Stimulated activated CD4-positive, alpha-beta T cell treated with anti-CD3 and anti-CD28 coated beads, Interleukin-1b, Interleukin-23, amount 100 ng/mL, for 4 hours (primary cell): ENCODE measurements around the gene CAMTA1.
A peak's percentile ranks its signal among the peaks of the same experiment; 100 is the strongest.

ENCODE experiments used
- DNase-seq, 2 donors: peaks; one replicate each; pipeline ENCODE4 v3.0.0-alpha.2; 2020; ENCODE audit warnings: low read depth in 2 of 2

The CAMTA1 gene

GRCh38 chr1:7533006-7533405 lies 747.8 kb downstream of the CAMTA1 start:
- DNase-seq, result no peak

- DNase-seq, result no peak
Observed at GRCh38 chr1:7534061-7534825, 749.0 kb downstream of the CAMTA1 start.

DNA sequence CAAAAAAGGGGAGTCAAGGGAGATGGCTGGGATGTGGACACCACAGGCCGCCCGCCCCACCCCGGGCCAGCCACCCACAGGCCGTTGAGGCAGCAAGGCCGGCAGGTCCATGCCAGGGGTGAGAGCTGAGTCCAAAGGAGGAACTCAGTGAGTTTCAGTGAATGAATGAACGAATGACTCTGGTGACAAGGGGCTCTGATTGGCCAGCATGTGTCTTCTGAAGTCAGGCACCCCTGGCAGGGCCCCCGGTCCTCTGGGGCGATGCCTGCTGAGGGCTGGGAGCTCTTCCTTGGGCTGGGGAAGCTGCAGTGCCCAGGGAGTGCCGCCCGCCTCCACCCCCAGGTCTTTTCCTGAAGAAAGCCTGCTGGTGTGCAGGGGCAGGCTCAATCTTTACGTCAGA lies 749.8 kb downstream of the CAMTA1 start:
- no peak for DNase-seq

- DNase-seq, result no peak
Observed at GRCh38 chr1:7535934-7536878, 751.0 kb downstream of the CAMTA1 start.

DNA sequence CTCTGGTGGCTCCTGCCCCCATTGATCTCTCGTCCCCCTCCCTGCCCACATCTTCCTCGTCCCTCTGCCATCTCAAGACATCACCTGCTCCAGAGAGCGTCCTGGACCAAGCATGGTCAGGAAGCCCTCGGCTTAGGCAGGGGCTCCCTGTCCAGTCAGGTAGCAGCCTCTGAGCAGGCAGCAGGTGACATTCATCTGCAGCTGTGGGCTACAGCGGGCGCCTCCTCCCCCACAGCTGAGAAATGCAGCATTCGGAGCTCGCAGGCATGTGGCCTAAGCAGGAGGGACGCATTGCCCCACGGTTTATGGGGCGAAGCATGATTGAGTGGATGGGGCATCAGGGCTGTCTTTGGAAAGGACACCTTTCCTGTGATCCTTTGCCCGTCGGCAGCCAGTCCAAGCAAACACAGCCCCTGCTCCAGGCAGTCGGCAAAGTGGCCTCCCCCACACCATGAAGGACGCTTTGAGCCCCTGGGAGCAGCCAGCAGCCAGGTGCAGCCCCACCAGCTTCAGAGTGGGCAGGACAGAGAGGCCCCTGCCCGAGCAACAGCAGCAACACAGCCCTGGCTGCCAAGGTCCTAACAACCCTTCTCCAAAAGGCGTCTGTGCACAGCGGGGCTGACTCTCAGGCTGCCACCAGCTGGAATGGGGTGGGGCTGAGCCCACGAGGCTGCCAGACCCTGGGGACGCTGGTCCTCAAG lies 751.8 kb downstream of the CAMTA1 start:
- no peak for DNase-seq

GRCh38 chr1:7538033-7538432 lies 752.8 kb downstream of the CAMTA1 start:
- no peak for DNase-seq

- DNase-seq, result no peak
Observed at GRCh38 chr1:7538849-7539768, 753.9 kb downstream of the CAMTA1 start.

DNA sequence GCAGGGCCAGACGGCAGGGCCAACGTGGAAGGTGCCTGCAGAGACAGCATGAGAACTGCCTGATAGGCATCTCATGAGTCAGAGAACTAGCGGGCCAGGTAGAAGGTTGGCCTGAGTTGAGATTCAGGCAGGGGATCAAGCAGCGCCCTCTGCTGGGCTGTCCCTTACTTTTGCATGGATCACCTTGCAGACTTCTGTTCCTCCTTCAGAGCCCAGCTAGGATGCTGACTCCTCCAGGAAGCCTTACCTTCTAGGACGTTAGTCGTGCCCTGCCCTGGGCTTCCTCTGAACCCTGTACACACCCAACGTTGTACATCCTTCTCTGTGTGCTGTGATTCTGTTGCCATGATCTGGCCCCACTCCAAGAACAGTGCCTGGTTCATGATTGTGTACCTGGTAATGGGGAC lies 754.5 kb downstream of the CAMTA1 start:
- no peak for DNase-seq

- DNase-seq, result no peak
Observed at GRCh38 chr1:7540816-7541215, 755.6 kb downstream of the CAMTA1 start.

DNA sequence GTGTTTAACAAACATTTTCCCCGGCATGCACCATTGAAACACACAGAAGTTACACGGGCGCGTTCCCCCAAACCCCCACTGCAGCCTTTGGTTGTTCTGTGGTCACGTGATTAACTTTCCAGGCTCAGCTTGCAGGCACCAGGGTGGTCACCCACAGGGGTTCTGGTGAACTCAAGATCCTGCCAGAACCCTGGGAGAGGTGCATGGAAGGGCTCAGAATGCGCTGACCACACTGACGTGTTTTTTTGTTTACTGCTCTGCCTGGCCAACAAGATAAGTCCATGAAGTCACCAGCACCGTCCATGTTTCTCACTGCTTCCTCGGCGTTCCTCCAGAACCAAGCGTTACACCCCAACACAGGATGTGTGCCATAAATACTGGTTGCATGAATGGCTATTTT lies 756.4 kb downstream of the CAMTA1 start:
- DNase-seq, result no peak

GRCh38 chr1:7543718-7544090 lies 758.5 kb downstream of the CAMTA1 start:
- DNase-seq, result no peak

DNA sequence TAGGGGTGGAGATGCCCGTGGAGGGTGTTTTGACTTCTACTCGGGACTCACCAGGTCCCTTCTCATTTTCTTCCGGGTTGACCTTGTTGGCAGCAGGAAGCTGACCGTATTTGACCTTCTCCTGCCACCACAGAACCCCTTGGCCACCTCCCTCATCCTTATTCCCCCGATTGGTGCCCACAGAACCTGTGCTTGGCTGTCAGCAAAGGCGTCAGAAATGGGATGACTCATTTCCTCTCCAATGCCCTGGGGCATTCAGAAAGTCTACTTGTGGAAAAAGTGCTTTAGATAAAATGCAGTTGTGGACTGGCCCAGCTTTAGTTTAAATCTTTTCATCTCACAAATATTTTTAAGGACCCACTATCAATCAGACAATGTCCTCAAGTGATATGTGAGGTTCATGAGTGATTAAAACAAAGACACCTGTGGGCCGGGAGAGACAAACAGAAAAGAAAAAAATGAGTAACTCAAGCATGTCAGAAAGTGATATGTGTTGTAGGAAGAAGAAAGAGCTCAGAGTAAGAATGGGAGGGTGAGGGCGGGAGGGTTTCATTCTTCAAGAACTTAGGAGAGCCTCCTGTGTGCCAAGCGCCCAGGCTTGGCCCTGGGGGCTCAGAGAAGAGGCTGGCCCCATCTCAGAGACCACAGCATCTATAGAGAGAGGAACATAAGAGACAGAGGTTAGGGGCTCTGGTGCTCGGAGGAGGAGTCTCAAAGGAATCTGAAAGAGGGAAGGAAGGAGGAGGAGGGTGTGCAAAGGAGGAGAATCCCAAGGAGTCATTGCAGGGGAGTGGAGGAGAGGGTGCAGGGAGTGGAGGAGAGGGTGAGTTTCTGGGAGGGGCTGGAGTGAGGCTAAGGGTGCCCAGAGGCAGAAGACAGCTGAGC lies 764.3 kb downstream of the CAMTA1 start:
- DNase-seq, result peak in 1 of 2 donors; percentile 1

DNA sequence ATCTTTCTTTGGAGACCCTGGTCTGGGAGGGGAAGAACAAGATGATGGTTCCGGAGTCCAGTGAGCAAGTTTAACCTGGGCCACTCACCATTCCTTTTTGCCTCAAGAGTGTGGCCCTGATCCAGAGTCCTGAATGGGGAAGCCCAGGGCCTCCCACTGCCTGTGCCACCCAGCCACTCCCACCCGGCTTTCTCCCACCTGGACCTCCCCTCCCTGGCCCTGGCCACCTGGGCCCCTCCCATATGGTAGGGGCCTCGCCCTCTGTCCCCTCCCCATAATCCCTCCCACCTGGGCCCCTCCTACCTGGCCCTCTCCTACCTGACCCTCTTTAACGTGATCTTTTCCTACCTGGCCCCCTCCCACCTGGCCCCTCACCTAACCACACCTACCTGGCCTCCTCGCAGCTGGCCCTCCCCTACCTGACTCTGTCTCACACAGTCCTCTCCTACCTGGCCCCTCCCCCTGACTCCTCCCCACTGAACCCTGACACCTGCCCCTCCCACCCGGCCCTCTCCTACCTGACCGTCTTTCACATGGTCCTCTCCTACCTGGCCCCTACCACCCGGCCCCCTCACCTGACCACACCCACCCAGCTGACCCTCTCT lies 765.1 kb downstream of the CAMTA1 start:
- no peak for DNase-seq

GRCh38 chr1:7550981-7551380 lies 765.7 kb downstream of the CAMTA1 start:
- DNase-seq, result no peak

GRCh38 chr1:7551442-7551841 lies 766.2 kb downstream of the CAMTA1 start:
- DNase-seq, result no peak

GRCh38 chr1:7552402-7552801 lies 767.1 kb downstream of the CAMTA1 start:
- DNase-seq, result no peak

DNA sequence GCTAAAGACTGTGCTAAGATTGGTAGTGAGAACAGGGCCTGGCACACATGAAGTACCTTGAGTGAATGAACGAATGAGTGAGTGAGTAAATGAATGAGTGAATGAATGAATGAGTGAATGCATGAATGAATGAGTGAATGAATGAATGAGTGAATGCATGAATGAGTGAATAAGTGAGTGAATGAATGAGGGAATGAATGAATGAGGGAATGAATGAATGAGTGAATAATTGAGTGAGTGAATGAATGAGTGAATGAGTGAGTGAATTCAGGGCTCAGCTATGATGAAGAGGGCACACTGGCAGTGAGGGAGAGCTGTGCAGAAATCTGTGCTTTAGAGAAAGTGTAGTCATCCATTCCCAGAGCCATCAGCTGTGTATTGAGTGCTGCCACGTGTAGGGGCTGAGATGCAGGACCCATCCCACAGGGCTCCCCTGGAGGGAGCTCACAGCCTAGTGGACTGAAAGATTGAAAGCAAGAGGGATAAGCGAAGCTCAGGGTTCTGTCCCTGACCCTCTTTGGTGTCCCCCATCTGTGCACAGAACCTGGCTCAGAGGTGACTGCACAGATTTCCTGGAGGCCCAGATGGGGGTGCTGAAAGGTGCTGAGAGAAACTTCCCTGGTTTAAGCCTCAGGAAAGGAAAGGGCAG lies 767.9 kb downstream of the CAMTA1 start:
- DNase-seq, result no peak

DNA sequence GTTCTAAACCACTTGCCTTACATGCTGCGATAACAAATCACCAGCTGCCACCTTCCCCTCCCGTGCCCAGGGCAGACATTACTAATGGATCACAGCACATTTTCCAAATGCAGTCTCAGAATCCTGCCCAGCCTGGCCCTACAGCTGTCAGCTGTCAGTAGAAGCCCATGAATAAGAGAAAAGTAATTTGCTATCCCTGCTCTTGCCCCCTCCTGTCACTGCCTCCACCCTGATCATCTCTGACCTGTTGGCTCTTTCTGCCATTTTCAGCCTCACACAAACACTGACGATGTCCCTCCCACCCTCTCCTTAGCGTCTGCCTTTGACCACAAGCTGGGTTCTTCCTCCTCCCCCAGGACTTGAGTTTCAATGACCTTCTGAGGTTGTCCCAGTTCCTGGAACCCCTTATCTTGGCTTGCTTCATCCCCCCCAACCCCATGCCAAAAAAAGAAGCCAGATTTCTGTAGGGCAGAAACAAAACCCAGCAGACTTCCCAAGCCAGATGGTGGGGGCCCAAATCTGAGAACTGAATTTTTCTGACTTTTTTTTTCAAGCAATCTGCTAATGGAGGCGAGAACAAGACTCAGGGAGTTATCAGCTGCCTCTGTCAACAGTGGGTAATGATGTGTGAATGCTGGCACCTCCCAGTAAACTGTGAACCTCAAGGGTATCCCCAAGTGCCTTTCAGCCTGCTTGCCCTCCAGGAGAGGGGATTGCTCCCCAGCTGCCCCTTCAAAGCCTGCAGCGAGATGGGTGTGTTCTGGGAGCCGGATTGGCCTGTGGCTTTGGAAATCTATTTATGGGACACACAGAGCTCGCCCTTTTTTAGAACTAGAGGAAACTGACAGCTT lies 769.4 kb downstream of the CAMTA1 start:
- DNase-seq, result no peak
